ENCODE data around the gene CCDC187.

DNA sequence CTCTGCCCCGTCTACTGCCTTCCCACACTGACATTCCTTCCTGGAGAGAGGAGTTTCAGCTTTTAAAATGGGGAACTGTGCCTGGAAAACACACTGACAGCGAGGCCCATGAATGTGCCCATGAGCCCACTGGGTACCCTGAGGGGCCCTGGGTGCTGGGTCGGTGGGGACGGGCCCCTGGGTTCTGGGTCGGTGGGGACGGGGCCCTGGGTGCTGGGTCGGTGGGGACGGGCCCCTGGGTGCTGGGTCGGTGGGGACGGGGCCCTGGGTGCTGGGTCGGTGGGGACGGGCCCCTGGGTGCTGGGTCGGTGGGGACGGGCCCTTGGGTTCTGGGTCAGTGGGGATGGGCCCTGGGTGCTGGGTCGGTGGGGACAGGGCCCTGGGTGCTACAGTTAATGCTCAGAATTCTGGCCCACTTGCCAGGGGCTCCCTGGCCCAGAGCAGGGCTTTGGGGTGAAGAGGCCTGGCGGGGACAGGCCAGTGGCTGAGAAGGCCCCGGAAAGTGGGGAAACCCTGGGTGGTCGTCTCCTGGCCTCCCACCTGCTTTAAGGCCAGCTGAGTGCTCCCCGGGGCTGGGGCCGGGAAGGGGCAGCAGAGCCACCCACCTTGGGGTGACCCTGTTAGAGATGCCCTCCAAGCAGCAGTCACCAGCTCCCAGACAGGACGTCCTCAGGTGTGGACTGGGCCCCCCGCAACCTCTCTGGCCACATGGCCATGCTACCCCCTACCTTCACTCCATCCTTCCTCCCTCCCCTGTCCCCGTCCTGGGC lies 25.9 kb upstream of the CCDC187 start:
- TF ChIP-seq FOXK1 (CRISPR knock-in tag; IDR thresholded peaks at IDR 0.05) (no peak), NR1H2 (CRISPR knock-in tag; IDR thresholded peaks at IDR 0.05) (no peak), FOXJ3 (CRISPR knock-in tag; IDR thresholded peaks at IDR 0.05; ENCODE audit: borderline replicate concordance) (no peak), CREB1 (CRISPR knock-in tag; IDR thresholded peaks at IDR 0.05) (no peak), TCF7 (CRISPR knock-in tag; IDR thresholded peaks at IDR 0.05; ENCODE audit: low read depth) (no peak)
- TF ChIP-seq, protein P1, sequence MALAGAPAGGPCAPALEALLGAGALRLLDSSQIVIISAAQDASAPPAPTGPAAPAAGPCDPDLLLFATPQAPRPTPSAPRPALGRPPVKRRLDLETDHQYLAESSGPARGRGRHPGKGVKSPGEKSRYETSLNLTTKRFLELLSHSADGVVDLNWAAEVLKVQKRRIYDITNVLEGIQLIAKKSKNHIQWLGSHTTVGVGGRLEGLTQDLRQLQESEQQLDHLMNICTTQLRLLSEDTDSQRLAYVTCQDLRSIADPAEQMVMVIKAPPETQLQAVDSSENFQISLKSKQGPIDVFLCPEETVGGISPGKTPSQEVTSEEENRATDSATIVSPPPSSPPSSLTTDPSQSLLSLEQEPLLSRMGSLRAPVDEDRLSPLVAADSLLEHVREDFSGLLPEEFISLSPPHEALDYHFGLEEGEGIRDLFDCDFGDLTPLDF (CRISPR knock-in tag; IDR thresholded peaks at IDR 0.05) = no peak
- TF ChIP-seq, protein P2, sequence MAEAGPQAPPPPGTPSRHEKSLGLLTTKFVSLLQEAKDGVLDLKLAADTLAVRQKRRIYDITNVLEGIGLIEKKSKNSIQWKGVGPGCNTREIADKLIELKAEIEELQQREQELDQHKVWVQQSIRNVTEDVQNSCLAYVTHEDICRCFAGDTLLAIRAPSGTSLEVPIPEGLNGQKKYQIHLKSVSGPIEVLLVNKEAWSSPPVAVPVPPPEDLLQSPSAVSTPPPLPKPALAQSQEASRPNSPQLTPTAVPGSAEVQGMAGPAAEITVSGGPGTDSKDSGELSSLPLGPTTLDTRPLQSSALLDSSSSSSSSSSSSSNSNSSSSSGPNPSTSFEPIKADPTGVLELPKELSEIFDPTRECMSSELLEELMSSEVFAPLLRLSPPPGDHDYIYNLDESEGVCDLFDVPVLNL (CRISPR knock-in tag; IDR thresholded peaks at IDR 0.05; ENCODE audit: borderline replicate concordance, low read depth) = no peak
- TF ChIP-seq, protein P3, sequence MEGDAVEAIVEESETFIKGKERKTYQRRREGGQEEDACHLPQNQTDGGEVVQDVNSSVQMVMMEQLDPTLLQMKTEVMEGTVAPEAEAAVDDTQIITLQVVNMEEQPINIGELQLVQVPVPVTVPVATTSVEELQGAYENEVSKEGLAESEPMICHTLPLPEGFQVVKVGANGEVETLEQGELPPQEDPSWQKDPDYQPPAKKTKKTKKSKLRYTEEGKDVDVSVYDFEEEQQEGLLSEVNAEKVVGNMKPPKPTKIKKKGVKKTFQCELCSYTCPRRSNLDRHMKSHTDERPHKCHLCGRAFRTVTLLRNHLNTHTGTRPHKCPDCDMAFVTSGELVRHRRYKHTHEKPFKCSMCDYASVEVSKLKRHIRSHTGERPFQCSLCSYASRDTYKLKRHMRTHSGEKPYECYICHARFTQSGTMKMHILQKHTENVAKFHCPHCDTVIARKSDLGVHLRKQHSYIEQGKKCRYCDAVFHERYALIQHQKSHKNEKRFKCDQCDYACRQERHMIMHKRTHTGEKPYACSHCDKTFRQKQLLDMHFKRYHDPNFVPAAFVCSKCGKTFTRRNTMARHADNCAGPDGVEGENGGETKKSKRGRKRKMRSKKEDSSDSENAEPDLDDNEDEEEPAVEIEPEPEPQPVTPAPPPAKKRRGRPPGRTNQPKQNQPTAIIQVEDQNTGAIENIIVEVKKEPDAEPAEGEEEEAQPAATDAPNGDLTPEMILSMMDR (IDR thresholded peaks at IDR 0.05) = no peak
- TF ChIP-seq, protein P4, sequence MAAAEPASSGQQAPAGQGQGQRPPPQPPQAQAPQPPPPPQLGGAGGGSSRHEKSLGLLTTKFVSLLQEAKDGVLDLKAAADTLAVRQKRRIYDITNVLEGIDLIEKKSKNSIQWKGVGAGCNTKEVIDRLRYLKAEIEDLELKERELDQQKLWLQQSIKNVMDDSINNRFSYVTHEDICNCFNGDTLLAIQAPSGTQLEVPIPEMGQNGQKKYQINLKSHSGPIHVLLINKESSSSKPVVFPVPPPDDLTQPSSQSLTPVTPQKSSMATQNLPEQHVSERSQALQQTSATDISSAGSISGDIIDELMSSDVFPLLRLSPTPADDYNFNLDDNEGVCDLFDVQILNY (CRISPR knock-in tag; IDR thresholded peaks at IDR 0.05) = no peak
- TF ChIP-seq, protein P5, sequence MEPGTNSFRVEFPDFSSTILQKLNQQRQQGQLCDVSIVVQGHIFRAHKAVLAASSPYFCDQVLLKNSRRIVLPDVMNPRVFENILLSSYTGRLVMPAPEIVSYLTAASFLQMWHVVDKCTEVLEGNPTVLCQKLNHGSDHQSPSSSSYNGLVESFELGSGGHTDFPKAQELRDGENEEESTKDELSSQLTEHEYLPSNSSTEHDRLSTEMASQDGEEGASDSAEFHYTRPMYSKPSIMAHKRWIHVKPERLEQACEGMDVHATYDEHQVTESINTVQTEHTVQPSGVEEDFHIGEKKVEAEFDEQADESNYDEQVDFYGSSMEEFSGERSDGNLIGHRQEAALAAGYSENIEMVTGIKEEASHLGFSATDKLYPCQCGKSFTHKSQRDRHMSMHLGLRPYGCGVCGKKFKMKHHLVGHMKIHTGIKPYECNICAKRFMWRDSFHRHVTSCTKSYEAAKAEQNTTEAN (CRISPR knock-in tag; IDR thresholded peaks at IDR 0.05) = no peak
